Forelimb muscle (tissue), 1 donor: ENCODE data around the gene FRMD7. TPM values are rescaled to one million over a fixed set of nuclear protein-coding genes. Genes with fewer than 3 reads are reported as not detected.

Experiments used
- DNase-seq: peaks from one replicate; pipeline ENCODE4 v3.0.0-alpha.2; 2013; ENCODE audit warnings: low read depth
- polyA plus RNA-seq: library from polyadenylated mRNA; unstranded; fragments of 120-200 nt; gene quantifications from one replicate; pipeline ENCODE4 v1.2.1, GENCODE V29; 2013; ENCODE audit not compliant: insufficient read length

The FRMD7 gene
- polyA plus RNA-seq, 1 donor, result 0.18 TPM

- no peak for DNase-seq
Measured at GRCh38 chrX:132037479-132037993, 90.3 kb downstream of the FRMD7 start.

- no peak for DNase-seq
Measured at GRCh38 chrX:132034648-132035047, 93.2 kb downstream of the FRMD7 start.

- DNase-seq, result no peak
Measured at GRCh38 chrX:132033166-132033565, 94.7 kb downstream of the FRMD7 start.

GRCh38 chrX:132031867-132032266 is 96.0 kb downstream of the FRMD7 start:
- DNase-seq, result no peak

- DNase-seq, result no peak
Measured at GRCh38 chrX:132030264-132030663, 97.6 kb downstream of the FRMD7 start.

Other genes starting within 250 kb of the FRMD7 start
- gene STK26, start 104.7 kb downstream of the FRMD7 start, polyA plus RNA-seq, result 44.0 TPM
- gene RAP2C, start 91.4 kb upstream of the FRMD7 start, polyA plus RNA-seq, result 67.1 TPM